GM12892 (cell line): ENCODE measurements around the gene GRAMD1C.

Experiments
- POLR2A ChIP-seq: IDR thresholded peaks from 2 replicates; pipeline ENCODE4 v1.6.1; 2011; ENCODE audit warnings: low read depth, low read length, control low read depth
- POLR2AphosphoS5 ChIP-seq: IDR thresholded peaks from 2 replicates; pipeline ENCODE4 v1.6.1; 2011; ENCODE audit warnings: low read depth, low read length, control low read depth
- TAF1 ChIP-seq: IDR thresholded peaks from 2 replicates; pipeline ENCODE4 v1.6.1; 2011; ENCODE audit warnings: low read depth, mild to moderate bottlenecking, control low read depth, low read length, borderline replicate concordance

DNA sequence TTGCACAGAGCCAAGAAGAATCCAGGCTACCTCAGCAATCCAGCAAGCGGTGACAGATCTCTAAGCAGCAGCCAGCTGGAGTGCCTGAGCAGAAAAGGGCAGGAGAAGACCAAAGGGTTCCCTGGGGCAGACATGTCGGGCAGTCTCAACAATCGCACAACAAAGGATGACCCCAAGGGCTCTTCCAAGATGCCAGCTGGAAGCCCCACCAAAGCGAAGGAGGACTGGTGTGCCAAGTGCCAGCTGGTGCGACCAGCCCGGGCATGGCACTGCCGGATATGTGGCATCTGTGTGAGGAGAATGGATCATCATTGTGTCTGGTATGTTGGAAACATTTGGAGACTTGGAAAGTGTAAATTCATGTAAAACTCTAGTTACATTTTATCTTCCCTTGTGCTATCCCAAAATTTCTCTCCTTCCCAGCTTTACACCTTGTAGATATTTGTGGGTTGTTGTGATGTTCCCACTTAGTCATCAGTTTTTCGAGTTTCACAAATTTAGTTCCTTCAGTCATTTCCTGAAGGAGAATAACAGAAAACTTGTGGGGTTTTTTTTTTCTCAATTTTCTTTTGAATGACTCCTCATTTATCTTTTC lies 115.6 kb downstream of the GRAMD1C start:
- TF ChIP-seq POLR2AphosphoS5 (no peak), POLR2A (no peak), TAF1 (no peak)
